SH-SY5Y (cell line): ENCODE measurements around the gene GABRA6.

Experiments used
- GATA2 ChIP-seq: IDR thresholded peaks from 2 replicates; pipeline ENCODE4 v1.6.1; 2011; ENCODE audit warnings: mild to moderate bottlenecking, low read depth, low read length
- GATA3 ChIP-seq: IDR thresholded peaks from 2 replicates; pipeline ENCODE4 v1.6.1; 2011; ENCODE audit warnings: low read depth, mild to moderate bottlenecking, low read length, moderate library complexity

Gene GABRA6

DNA sequence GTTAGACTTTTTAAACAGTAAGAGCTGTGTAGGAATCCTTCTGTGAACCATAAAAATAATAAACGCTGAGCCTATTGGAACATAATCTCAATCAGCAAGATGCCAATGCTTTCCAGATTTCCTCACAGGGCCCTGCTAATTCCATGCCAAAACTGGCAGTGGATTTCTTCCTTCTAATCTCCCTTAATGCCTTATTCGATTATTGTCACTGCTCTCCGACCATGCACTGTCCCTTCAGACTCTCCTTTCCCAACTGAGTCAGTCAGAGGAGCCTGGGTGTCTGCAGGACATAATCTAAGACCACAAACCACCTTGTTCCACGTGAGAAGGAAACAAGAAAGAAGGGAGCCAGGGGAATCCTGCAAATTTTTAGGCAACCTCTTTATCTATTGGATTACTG lies at the start of gene GABRA6:
TSS of gene GABRA6 (plus strand) at position 261 of the 400 bp plus-strand sequence. CDS start 269 bp downstream, outside the sequence.
- no peak for TF ChIP-seq GATA3
- no peak for TF ChIP-seq GATA2

GRCh38 chr5:161637591-161637990 lies 47.9 kb upstream of the GABRA6 start:
- no peak for TF ChIP-seq GATA3
- TF ChIP-seq GATA2: no peak

- TF ChIP-seq GATA3 (no peak), GATA2 (no peak)
Measured at GRCh38 chr5:161641444-161641843, 44.1 kb upstream of the GABRA6 start.

- TF ChIP-seq GATA3: no peak
- TF ChIP-seq GATA2: no peak
Measured at GRCh38 chr5:161645264-161645663, 40.3 kb upstream of the GABRA6 start.

DNA sequence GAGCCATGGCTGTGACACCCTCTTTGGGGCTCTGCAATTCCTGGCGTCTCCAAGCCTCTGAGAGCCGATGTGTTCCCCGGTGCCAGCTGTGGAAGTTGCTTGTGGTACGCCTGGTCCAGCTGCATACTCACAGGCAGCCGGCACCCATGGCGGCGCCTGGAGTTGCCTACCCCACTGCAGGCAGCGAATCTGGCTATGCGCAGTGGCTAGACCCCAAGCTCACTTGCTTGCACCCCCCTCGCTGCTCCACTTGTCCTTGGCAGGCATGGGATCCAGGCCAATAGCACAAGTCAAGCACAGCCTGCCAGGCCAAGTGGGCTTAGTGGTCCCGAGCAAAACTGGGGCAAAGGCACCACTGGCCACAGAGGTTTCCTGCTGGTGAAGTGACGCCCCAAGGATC lies 24.7 kb upstream of the GABRA6 start:
- TF ChIP-seq GATA3 (no peak), GATA2 (no peak)

DNA sequence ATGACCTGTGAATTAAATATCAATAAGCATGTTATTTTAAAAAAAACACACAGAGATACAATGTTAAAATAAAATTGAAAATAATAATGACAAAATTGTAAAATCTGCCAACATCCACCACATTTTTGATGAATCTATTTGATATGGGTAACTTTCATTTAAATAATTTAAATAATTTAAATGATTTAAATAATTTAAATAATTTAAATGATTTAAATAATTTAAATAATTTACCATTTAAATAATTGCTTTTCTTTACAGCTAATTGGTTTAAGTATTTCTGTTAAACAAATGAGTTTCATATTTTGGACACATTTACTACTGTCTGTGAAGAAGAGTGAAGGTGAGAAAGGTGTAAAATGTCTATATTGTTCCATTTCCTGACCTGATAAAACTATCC lies 22.1 kb upstream of the GABRA6 start:
- no peak for TF ChIP-seq GATA2
- TF ChIP-seq GATA3: no peak

DNA sequence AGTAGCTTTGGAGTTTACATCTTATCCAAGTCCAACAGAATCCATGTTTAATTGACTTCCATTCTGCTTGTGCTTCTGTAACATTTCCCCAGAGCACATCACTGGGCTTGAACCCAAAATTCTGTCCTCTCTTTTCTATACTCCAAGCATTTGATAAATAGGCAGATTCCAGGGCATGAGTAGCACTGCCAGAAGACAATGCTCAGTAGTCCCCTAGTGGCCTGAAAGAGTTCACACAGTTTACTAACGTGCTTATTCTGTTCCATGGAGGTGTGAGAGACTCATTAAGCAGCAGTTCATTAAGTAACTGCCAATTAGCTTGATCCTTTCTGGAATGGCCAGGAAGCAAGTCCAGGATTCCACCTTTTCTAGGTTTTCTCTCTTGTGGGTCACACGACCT lies 9.4 kb upstream of the GABRA6 start:
- TF ChIP-seq GATA2 (no peak), GATA3 (no peak)

- TF ChIP-seq GATA3 (no peak), GATA2 (no peak)
Measured at GRCh38 chr5:161686149-161686548, 628 bp downstream of the GABRA6 start.

DNA sequence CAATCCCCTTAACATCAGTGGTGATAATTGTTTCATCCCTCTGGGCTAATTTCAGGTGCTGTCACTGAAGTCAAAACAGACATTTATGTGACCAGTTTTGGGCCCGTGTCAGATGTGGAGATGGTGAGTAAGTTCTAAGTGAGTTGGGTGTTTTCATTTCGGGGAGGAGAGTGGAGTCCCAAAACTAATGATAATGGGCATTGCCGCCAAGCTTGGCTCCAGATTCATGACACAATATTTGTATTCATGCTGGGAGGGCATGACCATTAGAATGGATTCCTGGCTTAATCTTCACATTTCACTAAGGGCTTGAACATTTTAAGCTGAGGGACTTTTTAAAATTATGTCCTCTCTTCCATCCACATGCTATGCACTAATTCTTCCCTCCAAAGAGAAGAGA lies 1.4 kb downstream of the GABRA6 start:
- TF ChIP-seq GATA3 (no peak), GATA2 (no peak)

- no peak for TF ChIP-seq GATA3
- no peak for TF ChIP-seq GATA2
Measured at GRCh38 chr5:161687316-161687715, 1.8 kb downstream of the GABRA6 start.

DNA sequence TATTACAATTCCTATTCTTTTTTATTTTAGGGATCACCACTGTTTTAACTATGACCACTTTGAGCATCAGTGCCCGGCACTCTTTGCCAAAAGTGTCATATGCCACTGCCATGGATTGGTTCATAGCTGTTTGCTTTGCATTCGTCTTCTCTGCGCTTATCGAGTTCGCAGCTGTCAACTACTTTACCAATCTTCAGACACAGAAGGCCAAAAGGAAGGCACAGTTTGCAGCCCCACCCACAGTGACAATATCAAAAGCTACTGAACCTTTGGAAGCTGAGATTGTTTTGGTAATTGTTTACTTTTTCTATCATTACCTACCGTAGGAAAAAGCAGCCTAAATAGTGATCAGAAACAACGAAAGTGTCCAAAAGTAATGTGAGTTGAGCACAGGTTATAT lies 6.4 kb downstream of the GABRA6 start:
- TF ChIP-seq GATA2 (no peak), GATA3 (no peak)

DNA sequence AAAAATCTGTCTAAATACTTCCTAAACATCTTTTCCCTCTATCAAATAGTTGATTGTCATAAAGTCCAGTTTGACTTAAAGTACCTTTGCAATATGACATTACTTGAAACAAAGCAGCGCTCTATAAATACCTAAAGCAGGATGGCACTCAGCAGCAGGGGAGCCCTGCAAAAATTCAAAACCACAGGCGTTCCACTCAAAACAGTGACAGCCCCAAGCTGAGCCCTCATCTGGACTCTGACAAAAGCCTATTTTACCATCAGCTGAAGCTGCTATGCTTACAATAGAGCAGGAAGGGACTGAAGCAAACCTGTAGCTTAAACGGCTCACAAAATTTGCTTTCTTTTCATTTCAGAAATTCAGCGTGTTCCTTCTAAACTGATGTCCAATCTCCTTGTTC lies 11.5 kb downstream of the GABRA6 start:
- TF ChIP-seq GATA2: no peak
- TF ChIP-seq GATA3: no peak

DNA sequence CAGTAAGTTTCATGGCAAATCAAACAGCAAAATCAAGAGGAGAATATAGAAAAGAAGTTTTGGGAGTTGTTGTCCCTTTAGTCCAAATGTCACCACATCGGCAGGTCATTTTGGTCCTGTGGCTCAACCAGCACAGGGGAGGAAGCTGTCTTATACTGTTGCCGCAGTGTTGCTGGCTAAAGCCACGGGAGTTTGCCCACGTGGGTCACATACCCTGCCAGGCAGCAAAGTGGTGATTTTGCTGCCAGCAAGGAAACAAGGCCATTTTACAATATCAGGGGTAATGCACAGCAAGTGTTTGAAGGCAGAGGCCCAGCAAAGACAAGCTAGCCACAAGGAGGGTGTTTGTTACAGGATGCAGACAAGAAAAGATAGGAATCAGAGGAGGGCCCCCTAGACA lies 14.5 kb downstream of the GABRA6 start:
- no peak for TF ChIP-seq GATA2
- no peak for TF ChIP-seq GATA3

DNA sequence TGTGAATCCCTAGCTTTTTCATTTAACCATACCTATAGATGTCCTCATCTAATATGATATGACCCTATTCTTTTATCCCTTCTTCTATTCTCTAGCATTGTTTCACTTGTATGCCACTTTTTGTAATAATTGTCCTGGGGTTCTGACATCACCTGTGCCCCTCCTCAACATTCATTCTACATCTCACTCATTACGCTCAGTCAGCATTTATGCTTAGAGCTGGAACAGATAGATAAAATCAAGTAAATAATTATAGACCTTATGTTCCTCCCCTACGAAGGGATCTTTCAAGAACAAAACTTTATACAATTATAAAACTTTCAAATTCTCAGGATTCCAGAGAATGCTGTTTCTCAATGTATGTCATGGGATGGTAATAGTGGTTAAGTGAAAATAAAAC lies 18.0 kb downstream of the GABRA6 start:
- TF ChIP-seq GATA3 (no peak), GATA2 (no peak)

- TF ChIP-seq GATA3: no peak
- TF ChIP-seq GATA2: no peak
Measured at GRCh38 chr5:161707382-161707781, 21.9 kb downstream of the GABRA6 start.

DNA sequence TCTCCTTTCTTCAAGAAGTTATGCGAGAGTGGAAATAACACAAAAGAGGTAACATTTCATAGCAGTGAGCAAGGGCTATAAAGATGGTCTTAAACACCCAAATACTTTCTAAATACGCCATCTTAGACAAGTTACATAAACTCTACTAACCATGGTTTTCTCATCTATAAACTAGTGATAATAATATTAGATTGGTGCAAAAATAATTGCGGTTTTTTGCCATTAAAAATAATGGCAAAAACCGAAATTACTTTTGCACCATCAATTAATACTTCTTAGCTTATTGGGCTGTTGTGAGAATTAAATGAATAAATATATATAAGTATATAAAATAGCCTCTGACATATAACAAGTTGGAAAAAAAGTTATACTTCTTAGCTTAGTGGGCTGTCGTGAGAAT lies 23.7 kb downstream of the GABRA6 start:
- TF ChIP-seq GATA3 (no peak), GATA2 (no peak)

GRCh38 chr5:161713042-161713441 lies 27.5 kb downstream of the GABRA6 start:
- TF ChIP-seq GATA3 (no peak), GATA2 (no peak)
